ENCODE measurements around the gene PAFAH1B2. TPM values are rescaled to one million over a fixed set of nuclear protein-coding genes. Genes with fewer than 3 reads are reported as not detected.

PAFAH1B2 gene
- total RNA-seq, 2 experiments from 2014 or later = 48.4 to 52.1 TPM

DNA sequence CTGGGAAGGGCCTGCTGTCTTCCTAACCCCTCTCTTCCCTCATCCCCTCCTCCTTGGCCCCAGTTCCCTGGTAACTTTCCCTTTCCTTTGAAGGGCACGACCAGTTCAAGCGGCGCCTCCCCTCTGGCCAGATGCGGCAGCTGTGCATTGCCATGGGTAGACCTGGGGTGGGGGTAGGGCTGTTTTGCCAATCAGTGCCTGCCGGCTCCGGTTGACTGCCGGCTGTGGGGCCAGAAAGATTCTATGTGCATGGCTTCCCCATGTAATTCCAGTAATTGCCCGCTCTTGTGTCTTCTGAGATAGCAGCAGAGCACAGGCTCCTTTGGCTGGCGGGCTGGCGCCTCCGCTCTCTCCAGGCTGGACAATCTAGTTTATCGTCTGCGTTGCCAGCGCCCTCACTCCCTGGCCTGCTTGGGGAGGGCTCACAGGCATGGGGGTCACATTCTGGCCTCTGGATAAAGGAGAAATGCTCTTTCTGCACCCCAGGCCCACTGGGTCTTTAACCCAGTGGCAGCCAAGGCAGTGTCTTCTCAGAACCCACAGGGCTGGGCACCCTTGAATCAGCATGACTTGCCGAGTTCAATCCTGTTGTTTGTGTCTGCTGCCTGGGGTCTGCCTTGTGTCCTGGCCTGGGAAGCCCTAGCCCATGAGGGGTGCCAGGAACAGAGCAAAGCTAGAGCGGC is 43.9 kb downstream of the PAFAH1B2 start:
- ChIA-PET CTCF (interaction anchor here (1.2 kb wide), 1 partner anchor 8 kb away, joined by 4 read pairs; no protein-coding TSS in a partner anchor), POLR2A (no interaction called here)
- Mint-ChIP-seq H3K9me3 (no peaks in the 10 kb centered on the region), H3K36me3 (ENCODE audit: low read depth) (peaks cover 2% of the 10 kb centered on the region), H3K4me3 (no peak overlapping the region), H3K4me1 (peaks cover 2% of the 10 kb centered on the region), H3K27me3 (no peaks in the 10 kb centered on the region), H3K27ac (no peak overlapping the region)
- DNase-seq = no peak

DNA sequence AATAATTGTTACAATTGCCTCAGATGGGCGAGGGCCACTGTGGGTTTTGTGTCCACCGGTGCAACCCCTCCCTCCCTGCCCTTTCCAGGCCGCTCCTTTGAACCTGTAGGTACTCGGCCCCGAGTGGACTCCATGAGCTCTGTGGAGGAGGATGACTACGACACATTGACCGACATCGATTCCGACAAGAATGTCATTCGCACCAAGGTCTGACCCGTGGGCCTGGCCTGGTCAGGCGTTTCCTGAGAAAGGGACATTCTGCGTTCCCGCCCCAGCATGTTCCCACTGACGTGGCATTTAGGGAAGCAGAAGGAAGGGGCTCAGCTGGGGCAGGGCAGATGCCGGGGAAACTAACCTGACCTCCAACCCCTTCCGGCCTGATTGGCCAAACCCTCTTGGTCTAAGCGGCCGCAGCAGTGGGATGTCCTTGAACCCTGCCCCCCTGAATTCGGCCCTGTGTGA is 44.6 kb downstream of the PAFAH1B2 start:
- no peak overlapping the region for H3K4me3 Mint-ChIP-seq
- DNase-seq = no peak
- CTCF ChIA-PET = interaction anchor here (1.2 kb wide), 1 partner anchor 8 kb away, joined by 4 read pairs; no protein-coding TSS in a partner anchor

GRCh38 chr11:117189191-117189940 is 45.3 kb downstream of the PAFAH1B2 start:
- ChIA-PET POLR2A (no interaction called here), CTCF (interaction anchor here (0.5 to 1.2 kb wide), 2 partner anchors 9 to 158 kb away, joined by 4 read pairs; no protein-coding TSS in a partner anchor)
- peaks cover 3% of the 10 kb centered on the region for H3K4me1 Mint-ChIP-seq
- no peak for DNase-seq
- H3K27ac Mint-ChIP-seq = no peak overlapping the region
- no peak overlapping the region for H3K4me3 Mint-ChIP-seq
- H3K27me3 Mint-ChIP-seq = no peaks in the 10 kb centered on the region
- no peaks in the 10 kb centered on the region for H3K9me3 Mint-ChIP-seq
- peaks cover 2% of the 10 kb centered on the region for H3K36me3 Mint-ChIP-seq (ENCODE audit: low read depth)

More for the DNA sequence above, 44.6 kb downstream of the PAFAH1B2 start:
- POLR2A ChIA-PET = no interaction called here
- Mint-ChIP-seq H3K27ac (no peak overlapping the region), H3K9me3 (no peaks in the 10 kb centered on the region), H3K4me1 (peaks cover 3% of the 10 kb centered on the region), H3K27me3 (no peaks in the 10 kb centered on the region), H3K36me3 (ENCODE audit: low read depth) (peaks cover 2% of the 10 kb centered on the region)

- Mint-ChIP-seq H3K4me3 (no peak overlapping the region), H3K27me3 (no peaks in the 10 kb centered on the region), H3K36me3 (ENCODE audit: low read depth) (peaks cover 2% of the 10 kb centered on the region), H3K27ac (no peak overlapping the region), H3K4me1 (peaks cover 4% of the 10 kb centered on the region), H3K9me3 (no peaks in the 10 kb centered on the region)
- ChIA-PET POLR2A (no interaction called here), CTCF (interaction anchor here (1.5 kb wide), 1 partner anchor 9 kb away, joined by 4 read pairs; no protein-coding TSS in a partner anchor)
- no peak for DNase-seq
These were observed 46.0 kb downstream of the PAFAH1B2 start for GRCh38 chr11:117189941-117190544.

DNA sequence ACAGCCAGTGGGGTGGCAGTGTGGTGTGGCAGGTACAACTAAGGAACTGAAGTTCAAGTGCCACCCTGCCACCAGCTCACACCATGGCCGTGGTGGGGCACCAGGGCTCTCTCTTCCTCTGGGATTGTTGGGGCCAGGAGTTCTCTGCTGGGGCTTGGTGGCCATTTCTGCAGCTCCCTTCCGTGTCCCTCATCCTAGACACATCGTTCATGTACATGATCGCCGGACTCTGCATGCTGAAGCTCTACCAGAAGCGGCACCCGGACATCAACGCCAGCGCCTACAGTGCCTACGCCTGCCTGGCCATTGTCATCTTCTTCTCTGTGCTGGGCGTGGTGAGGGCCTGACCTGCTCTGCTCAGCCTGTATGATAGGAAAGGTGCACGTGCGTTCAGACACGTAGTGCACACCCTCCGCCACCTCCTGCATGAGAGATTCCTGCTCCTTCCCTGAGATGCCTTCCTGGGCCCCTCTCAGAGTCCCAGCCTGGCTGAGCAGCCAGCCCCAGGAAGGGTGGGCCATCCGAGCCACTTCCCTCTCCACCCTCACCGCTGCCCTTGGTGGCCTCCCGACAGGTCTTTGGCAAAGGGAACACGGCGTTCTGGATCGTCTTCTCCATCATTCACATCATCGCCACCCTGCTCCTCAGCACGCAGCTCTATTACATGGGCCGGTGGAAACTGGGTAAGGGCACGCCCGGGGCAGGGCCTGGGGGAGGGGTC is 47.8 kb downstream of the PAFAH1B2 start:
- Mint-ChIP-seq H3K36me3 (ENCODE audit: low read depth) (peaks cover 2% of the 10 kb centered on the region), H3K27me3 (no peaks in the 10 kb centered on the region), H3K27ac (no peak overlapping the region), H3K4me1 (peaks cover 7% of the 10 kb centered on the region), H3K4me3 (no peak overlapping the region), H3K9me3 (no peaks in the 10 kb centered on the region)
- CTCF ChIA-PET = interaction anchor here (1.0 to 1.5 kb wide), 3 partner anchors 11 to 40 kb away, joined by 3 to 4 read pairs (median 3); partner anchors contain the start of genes PCSK7 and RNF214
- POLR2A ChIA-PET = no interaction called here
- DNase-seq = no peak

DNA sequence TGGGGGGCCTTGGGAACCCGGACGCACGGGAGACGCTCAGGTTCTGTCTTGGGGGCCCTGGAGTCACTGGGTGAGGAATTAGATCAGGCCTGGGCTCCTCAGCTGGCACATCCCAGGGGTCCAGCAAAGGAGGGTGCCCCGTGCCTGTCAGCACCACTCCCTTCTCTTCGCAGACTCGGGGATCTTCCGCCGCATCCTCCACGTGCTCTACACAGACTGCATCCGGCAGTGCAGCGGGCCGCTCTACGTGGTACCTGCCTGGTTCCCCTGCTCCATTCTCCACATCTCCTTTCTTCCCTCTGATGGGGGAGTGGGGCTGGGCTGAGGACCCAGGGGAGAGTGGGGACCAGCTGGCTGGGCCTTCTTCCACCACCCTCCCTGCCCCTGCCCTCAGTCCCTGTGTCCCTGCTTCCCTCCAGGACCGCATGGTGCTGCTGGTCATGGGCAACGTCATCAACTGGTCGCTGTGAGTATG is 48.4 kb downstream of the PAFAH1B2 start:
- POLR2A ChIA-PET = no interaction called here
- no peak overlapping the region for H3K4me3 Mint-ChIP-seq
- DNase-seq = no peak
- CTCF ChIA-PET = interaction anchor here (1.0 kb wide), 1 partner anchor 40 kb away, joined by 3 read pairs; the partner anchor contains the start of genes PCSK7 and RNF214
- H3K27ac Mint-ChIP-seq = no peak overlapping the region
- no peaks in the 10 kb centered on the region for H3K36me3 Mint-ChIP-seq (ENCODE audit: low read depth)
- peaks cover 7% of the 10 kb centered on the region for H3K4me1 Mint-ChIP-seq
- H3K9me3 Mint-ChIP-seq = no peaks in the 10 kb centered on the region
- H3K27me3 Mint-ChIP-seq = no peaks in the 10 kb centered on the region

DNA sequence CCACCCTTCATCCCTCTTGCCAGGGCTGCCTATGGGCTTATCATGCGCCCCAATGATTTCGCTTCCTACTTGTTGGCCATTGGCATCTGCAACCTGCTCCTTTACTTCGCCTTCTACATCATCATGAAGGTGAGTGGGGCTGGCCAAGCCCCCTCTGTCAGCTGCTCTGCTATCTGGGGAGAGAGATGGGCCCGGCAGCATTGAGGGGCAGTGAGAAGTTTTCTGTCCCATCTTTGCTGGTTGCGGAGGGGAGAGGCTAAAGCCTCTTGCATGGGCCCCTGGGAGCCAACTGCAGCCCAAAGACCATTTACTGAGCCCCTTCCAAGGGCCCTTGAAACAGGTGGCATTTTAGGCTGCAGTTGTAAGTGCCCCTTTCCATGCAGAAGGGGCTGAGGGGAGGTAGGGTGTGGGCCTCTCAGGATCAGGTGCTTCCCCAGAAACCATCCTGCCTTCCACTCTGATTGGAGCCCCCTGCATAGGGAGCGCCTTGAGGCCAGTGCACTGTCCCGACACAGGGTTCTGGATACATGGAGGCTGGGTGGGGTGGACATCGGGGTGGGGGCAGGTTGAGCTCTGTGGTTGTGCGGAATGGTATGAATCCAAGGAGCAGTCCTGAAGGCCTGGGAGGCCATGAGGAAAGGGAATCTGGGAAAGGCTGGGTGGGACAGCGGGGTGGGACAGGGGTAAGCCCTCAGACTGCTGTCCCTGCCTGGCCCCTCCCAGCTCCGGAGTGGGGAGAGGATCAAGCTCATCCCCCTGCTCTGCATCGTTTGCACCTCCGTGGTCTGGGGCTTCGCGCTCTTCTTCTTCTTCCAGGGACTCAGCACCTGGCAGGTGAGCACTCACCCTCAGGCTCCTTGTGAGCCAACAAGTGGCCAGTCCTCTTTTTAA is 49.3 kb downstream of the PAFAH1B2 start:
- Mint-ChIP-seq H3K27me3 (no peaks in the 10 kb centered on the region), H3K36me3 (ENCODE audit: low read depth) (no peaks in the 10 kb centered on the region), H3K4me3 (no peak overlapping the region), H3K27ac (no peak overlapping the region), H3K9me3 (no peaks in the 10 kb centered on the region), H3K4me1 (peaks cover 7% of the 10 kb centered on the region)
- DNase-seq = no peak
- POLR2A ChIA-PET = no interaction called here
- CTCF ChIA-PET = interaction anchor here (1.0 kb wide), 1 partner anchor 13 kb away, joined by 3 read pairs; no protein-coding TSS in a partner anchor

DNA sequence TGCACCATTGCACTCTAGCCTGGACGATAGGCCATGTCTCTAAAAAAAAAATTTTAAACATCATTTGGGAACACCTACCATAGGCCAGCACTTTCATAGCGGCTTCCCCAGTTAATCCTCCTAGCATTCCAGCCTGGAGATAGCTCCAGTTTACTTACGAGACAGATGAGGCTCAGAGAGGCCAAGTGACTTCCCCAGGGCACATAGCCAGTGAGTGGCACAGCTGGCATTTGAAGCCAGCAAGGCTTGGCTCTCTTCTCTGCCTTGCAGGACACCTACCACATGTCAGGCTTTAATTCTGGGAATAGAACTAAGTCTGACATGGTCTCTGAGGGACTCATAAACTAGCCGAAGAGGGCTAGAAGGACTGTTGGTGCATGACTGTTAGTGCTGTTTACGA is 50.2 kb downstream of the PAFAH1B2 start:
- no peaks in the 10 kb centered on the region for H3K36me3 Mint-ChIP-seq (ENCODE audit: low read depth)
- H3K9me3 Mint-ChIP-seq = no peaks in the 10 kb centered on the region
- POLR2A ChIA-PET = no interaction called here

GRCh38 chr11:117195258-117195657 is 51.2 kb downstream of the PAFAH1B2 start:
- DNase-seq = no peak
- H3K27ac Mint-ChIP-seq = peak overlapping the region; percentile 42
- CTCF ChIA-PET = interaction anchor here (1.0 to 1.5 kb wide), 4 partner anchors 10 to 15 kb away, joined by 3 to 5 read pairs (median 4); no protein-coding TSS in a partner anchor
- H3K9me3 Mint-ChIP-seq = no peaks in the 10 kb centered on the region
- H3K4me3 Mint-ChIP-seq = no peak overlapping the region
- H3K4me1 Mint-ChIP-seq = peaks cover 7% of the 10 kb centered on the region
- no peaks in the 10 kb centered on the region for H3K27me3 Mint-ChIP-seq
- no peaks in the 10 kb centered on the region for H3K36me3 Mint-ChIP-seq (ENCODE audit: low read depth)
- POLR2A ChIA-PET = no interaction called here

More for the DNA sequence above, 50.2 kb downstream of the PAFAH1B2 start:
- peaks cover 7% of the 10 kb centered on the region for H3K4me1 Mint-ChIP-seq
- DNase-seq = no peak
- no peak overlapping the region for H3K4me3 Mint-ChIP-seq
- no peaks in the 10 kb centered on the region for H3K27me3 Mint-ChIP-seq
- CTCF ChIA-PET = interaction anchor here (1.1 kb wide), 1 partner anchor 9 kb away, joined by 4 read pairs; no protein-coding TSS in a partner anchor
- H3K27ac Mint-ChIP-seq = no peak overlapping the region

GRCh38 chr11:117195761-117196160 is 51.7 kb downstream of the PAFAH1B2 start:
- POLR2A ChIA-PET = no interaction called here

GRCh38 chr11:117197006-117197405 is 52.9 kb downstream of the PAFAH1B2 start:
- POLR2A ChIA-PET = no interaction called here

More at GRCh38 chr11:117195761-117196160, 51.7 kb downstream of the PAFAH1B2 start:
- CTCF ChIA-PET = interaction anchor here (1.0 to 1.5 kb wide), 3 partner anchors 10 to 16 kb away, joined by 3 to 5 read pairs (median 3); no protein-coding TSS in a partner anchor
- H3K9me3 Mint-ChIP-seq = no peaks in the 10 kb centered on the region
- H3K27ac Mint-ChIP-seq = no peak overlapping the region
- no peaks in the 10 kb centered on the region for H3K27me3 Mint-ChIP-seq
- no peak for DNase-seq
- H3K36me3 Mint-ChIP-seq (ENCODE audit: low read depth) = no peaks in the 10 kb centered on the region
- peaks cover 7% of the 10 kb centered on the region for H3K4me1 Mint-ChIP-seq
- H3K4me3 Mint-ChIP-seq = no peak overlapping the region

More at GRCh38 chr11:117197006-117197405, 52.9 kb downstream of the PAFAH1B2 start:
- CTCF ChIA-PET = interaction anchor here (0.5 to 1.2 kb wide), 2 partner anchors 17 to 173 kb away, joined by 3 to 13 read pairs; partner anchors contain the start of gene SIDT2
- Mint-ChIP-seq H3K36me3 (ENCODE audit: low read depth) (no peaks in the 10 kb centered on the region), H3K27ac (no peak overlapping the region), H3K4me3 (no peak overlapping the region), H3K4me1 (peaks cover 7% of the 10 kb centered on the region), H3K9me3 (no peaks in the 10 kb centered on the region), H3K27me3 (no peaks in the 10 kb centered on the region)
- DNase-seq = no peak
